Cardiac muscle cell (in vitro differentiated cells and primary cell): ENCODE results near the gene ANO10. TPM values are rescaled to one million over a fixed set of nuclear protein-coding genes. Genes with fewer than 3 reads are reported as not detected.

ENCODE experiments used
- DNase-seq, 2 donors: peaks; one replicate each; pipeline versions ENCODE4 v3.0.0 to v3.0.0-alpha.2; 2010 to 2017; ENCODE audit warnings: low read depth in 1 of 2, low spot score in 1 of 2
- H3K27ac ChIP-seq: fragments of 200-600 bp; sonication (generic); 2 replicates; pipeline ENCODE4 v1.5.1; 2016
- H3K27me3 ChIP-seq: fragments of 200-600 bp; sonication (generic); 2 replicates; pipeline ENCODE4 v1.6.0; 2016; ENCODE audit warnings: control low read depth
- H3K36me3 ChIP-seq: fragments of 200-600 bp; sonication (generic); 2 replicates; pipeline ENCODE4 v1.5.1; 2016; ENCODE audit warnings: control low read depth
- H3K4me1 ChIP-seq: fragments of 200-600 bp; sonication (generic); 2 replicates; pipeline ENCODE4 v1.8.1; 2017; ENCODE audit warnings: low read depth, mild to moderate bottlenecking, mixed run types
- H3K4me3 ChIP-seq: fragments of 200-600 bp; sonication (generic); 2 replicates; pipeline ENCODE4 v1.5.1; 2016; ENCODE audit warnings: mild to moderate bottlenecking
- H3K9me3 ChIP-seq: fragments of 200-600 bp; sonication (generic); 2 replicates; pipeline ENCODE4 v1.5.1; 2017; ENCODE audit warnings: low read depth, mild to moderate bottlenecking, control low read depth
- polyA plus RNA-seq: library from polyadenylated mRNA; unstranded; fragments of >200 nt; fragmentation: Nextera tagmentation; extraction: Ambion mirVana; gene quantifications from 2 replicates; pipeline ENCODE4 v1.2.1, GENCODE V29; 2016
- total RNA-seq: library from RNA; depleted of rRNA; stranded (reverse); fragments of >200 nt; gene quantifications from 2 replicates; pipeline ENCODE4 v1.2.3, GENCODE V29; 2016
- TF ChIP-seq, protein P1 (sequence below): IDR thresholded peaks from 2 replicates; pipeline ENCODE4 v1.5.1; 2012; ENCODE audit warnings: low read depth, mild to moderate bottlenecking, low read length

Gene ANO10
- total and polyA plus RNA-seq, 2 experiments from 2014 or later, result 15.0 to 36.6 TPM

DNA sequence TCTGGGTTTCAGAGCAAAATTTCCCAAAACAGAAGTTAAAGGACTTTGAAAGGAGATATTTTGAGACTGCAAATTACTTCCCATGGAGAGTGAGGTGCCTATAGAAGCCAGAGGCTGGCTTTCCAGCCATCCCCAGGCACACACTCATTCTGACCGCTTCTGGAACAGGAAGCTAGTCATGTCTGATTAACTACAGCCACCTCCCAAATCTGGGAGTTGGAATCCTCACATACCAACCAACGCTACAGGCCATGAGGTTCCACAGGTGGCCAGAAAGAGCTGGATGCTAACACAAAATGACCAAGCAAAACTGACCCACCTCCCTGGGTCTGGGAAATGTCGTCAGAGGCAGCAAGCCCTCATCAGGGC is 248.3 kb downstream of the ANO10 start:
- Histone ChIP-seq H3K9me3 (no peaks in the 10 kb centered on the region), H3K27me3 (no peaks in the 10 kb centered on the region), H3K36me3 (no peaks in the 10 kb centered on the region), H3K27ac (no peak overlapping the region), H3K4me3 (no peak overlapping the region), H3K4me1 (peaks cover 1% of the 10 kb centered on the region)
- DNase-seq, result peak in 1 of 2 donors; percentile 47
- TF ChIP-seq, protein P1, sequence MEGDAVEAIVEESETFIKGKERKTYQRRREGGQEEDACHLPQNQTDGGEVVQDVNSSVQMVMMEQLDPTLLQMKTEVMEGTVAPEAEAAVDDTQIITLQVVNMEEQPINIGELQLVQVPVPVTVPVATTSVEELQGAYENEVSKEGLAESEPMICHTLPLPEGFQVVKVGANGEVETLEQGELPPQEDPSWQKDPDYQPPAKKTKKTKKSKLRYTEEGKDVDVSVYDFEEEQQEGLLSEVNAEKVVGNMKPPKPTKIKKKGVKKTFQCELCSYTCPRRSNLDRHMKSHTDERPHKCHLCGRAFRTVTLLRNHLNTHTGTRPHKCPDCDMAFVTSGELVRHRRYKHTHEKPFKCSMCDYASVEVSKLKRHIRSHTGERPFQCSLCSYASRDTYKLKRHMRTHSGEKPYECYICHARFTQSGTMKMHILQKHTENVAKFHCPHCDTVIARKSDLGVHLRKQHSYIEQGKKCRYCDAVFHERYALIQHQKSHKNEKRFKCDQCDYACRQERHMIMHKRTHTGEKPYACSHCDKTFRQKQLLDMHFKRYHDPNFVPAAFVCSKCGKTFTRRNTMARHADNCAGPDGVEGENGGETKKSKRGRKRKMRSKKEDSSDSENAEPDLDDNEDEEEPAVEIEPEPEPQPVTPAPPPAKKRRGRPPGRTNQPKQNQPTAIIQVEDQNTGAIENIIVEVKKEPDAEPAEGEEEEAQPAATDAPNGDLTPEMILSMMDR, result no peak

- no peak for DNase-seq
- H3K9me3 ChIP-seq, result no peaks in the 10 kb centered on the region
- TF ChIP-seq, protein P1, result no peak
- no peak overlapping the region for H3K27ac ChIP-seq
- H3K27me3 ChIP-seq, result no peaks in the 10 kb centered on the region
- H3K4me1 ChIP-seq, result no peaks in the 10 kb centered on the region
- H3K36me3 ChIP-seq, result no peaks in the 10 kb centered on the region
- no peak overlapping the region for H3K4me3 ChIP-seq
Observed at GRCh38 chr3:43372809-43373559, 248.8 kb downstream of the ANO10 start.

DNA sequence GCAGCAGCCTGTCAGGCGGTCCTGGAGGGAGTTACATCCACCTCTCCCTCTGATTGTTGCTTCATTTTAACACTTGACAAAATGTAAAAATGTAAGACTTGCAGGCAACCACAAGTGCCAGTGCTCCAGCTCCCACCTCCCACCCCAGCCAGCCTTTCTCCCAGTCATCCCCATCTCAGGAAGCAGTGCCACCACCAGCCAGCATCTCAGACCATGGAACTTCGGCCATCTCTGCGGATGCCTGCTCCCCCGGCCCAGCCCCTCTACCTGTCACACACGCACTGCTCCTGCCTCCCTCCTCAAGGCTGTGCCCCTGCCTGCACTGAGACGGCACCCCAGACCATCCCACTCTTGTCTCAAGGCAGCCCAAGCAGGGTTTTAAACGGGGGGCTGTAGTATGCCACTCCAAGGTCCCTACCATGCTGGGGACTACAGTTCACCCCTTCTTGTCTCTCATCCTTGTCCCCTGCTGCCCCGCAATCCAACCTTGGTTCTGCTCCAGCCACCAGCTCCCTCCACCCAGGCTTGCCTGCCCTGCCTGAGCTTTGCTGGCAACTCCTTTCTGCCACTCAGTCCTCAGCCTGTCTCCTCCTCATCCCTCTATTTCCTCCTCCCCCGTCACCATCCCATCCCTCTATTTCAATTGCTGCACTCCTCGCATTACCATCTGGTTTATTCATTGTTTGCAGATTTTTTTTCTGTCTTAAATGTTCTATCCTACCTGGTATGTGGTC is 249.6 kb downstream of the ANO10 start:
- DNase-seq, result no peak
- Histone ChIP-seq H3K4me3 (no peak overlapping the region), H3K27ac (no peak overlapping the region), H3K27me3 (no peaks in the 10 kb centered on the region), H3K9me3 (no peaks in the 10 kb centered on the region), H3K4me1 (no peaks in the 10 kb centered on the region), H3K36me3 (no peaks in the 10 kb centered on the region)
- TF ChIP-seq, protein P1, result no peak

GRCh38 chr3:43371494-43371893 is 250.3 kb downstream of the ANO10 start:
- no peak overlapping the region for H3K4me3 ChIP-seq
- H3K27me3 ChIP-seq, result no peaks in the 10 kb centered on the region
- H3K9me3 ChIP-seq, result no peaks in the 10 kb centered on the region
- no peak for DNase-seq
- H3K27ac ChIP-seq, result no peak overlapping the region
- H3K36me3 ChIP-seq, result no peaks in the 10 kb centered on the region
- no peaks in the 10 kb centered on the region for H3K4me1 ChIP-seq
- TF ChIP-seq, protein P1, result no peak

GRCh38 chr3:43370293-43370980 is 251.4 kb downstream of the ANO10 start:
- no peak for DNase-seq
- TF ChIP-seq, protein P1, result no peak
- no peak overlapping the region for H3K27ac ChIP-seq
- H3K4me3 ChIP-seq, result no peak overlapping the region
- no peaks in the 10 kb centered on the region for H3K27me3 ChIP-seq
- H3K4me1 ChIP-seq, result no peaks in the 10 kb centered on the region
- no peaks in the 10 kb centered on the region for H3K36me3 ChIP-seq
- no peaks in the 10 kb centered on the region for H3K9me3 ChIP-seq
